MCF 10A (cell line): Measurements from ENCODE around the gene SLC2A11. TPM values are rescaled to one million over a fixed set of nuclear protein-coding genes. Genes with fewer than 3 reads are reported as not detected.

ENCODE experiments used
- BruUV-seq: library from RNA; stranded (reverse); fragments of 400-500 nt; replicated peaks from 2 replicates; lab custom pipeline; 2021; lab: Mats Ljungman, UMichigan
- CTCF ChIA-PET: fragments of 300-600 bp; sonication (Branson Sonifier 250); formaldehyde crosslinking; extraction: SDS; loops from one replicate; lab custom pipeline; 2021; ENCODE audit warnings: antibody characterized with exemption, inconsistent platforms; lab: Yijun Ruan, JAX
- POLR2A ChIA-PET: fragments of 300-600, 350-650 bp; sonication (Branson Sonifier 250); formaldehyde crosslinking; extraction: SDS; loops from one replicate; lab custom pipeline; 2020; ENCODE audit warnings: antibody characterized with exemption, inconsistent platforms; lab: Yijun Ruan, JAX
- DNase-seq: peaks from one replicate; pipeline ENCODE4 v3.0.0-alpha.2; 2018; ENCODE audit not compliant: unreplicated experiment
- H3K27ac Mint-ChIP-seq: one replicate; pipeline ENCODE4 v1.8.0; 2022; ENCODE audit warnings: mild to moderate bottlenecking, low read depth, mixed read lengths; ENCODE audit not compliant: unreplicated experiment
- H3K27me3 Mint-ChIP-seq: one replicate; pipeline ENCODE4 v1.8.0; 2022; ENCODE audit warnings: mixed read lengths; ENCODE audit not compliant: insufficient read depth, unreplicated experiment
- H3K36me3 Mint-ChIP-seq: one replicate; pipeline ENCODE4 v1.8.0; 2022; ENCODE audit warnings: mild to moderate bottlenecking, moderate library complexity, mixed read lengths; ENCODE audit not compliant: insufficient read depth, unreplicated experiment
- H3K4me1 Mint-ChIP-seq: one replicate; pipeline ENCODE4 v1.8.0; 2022; ENCODE audit warnings: mixed read lengths; ENCODE audit not compliant: insufficient read depth, unreplicated experiment
- H3K4me3 Mint-ChIP-seq: one replicate; pipeline ENCODE4 v1.8.0; 2022; ENCODE audit warnings: mild to moderate bottlenecking, moderate library complexity, mixed read lengths; ENCODE audit not compliant: unreplicated experiment
- H3K9me3 Mint-ChIP-seq: one replicate; pipeline ENCODE4 v1.8.0; 2022; ENCODE audit warnings: mixed read lengths; ENCODE audit not compliant: unreplicated experiment
- intact Hi-C: fragments of 100-400 bp; cut with micrococcal nuclease; formaldehyde crosslinking; loops from 2 replicates; pipeline ENCODE4 v1.14.1; 2022
- total RNA-seq: library from RNA; stranded (reverse); gene quantifications from 2 replicates; pipeline ENCODE4 v1.2.3, GENCODE V29; 2022
- TF ChIP-seq, protein P1 (sequence below): fragments of 200-600 bp; IDR thresholded peaks from one replicate; pipeline ENCODE4 v1.8.0; 2022; ENCODE audit warnings: antibody characterized with exemption, mild to moderate bottlenecking; ENCODE audit not compliant: unreplicated experiment

The SLC2A11 gene
- total RNA-seq, 1 experiment from 2014 or later: 9.6 TPM

DNA sequence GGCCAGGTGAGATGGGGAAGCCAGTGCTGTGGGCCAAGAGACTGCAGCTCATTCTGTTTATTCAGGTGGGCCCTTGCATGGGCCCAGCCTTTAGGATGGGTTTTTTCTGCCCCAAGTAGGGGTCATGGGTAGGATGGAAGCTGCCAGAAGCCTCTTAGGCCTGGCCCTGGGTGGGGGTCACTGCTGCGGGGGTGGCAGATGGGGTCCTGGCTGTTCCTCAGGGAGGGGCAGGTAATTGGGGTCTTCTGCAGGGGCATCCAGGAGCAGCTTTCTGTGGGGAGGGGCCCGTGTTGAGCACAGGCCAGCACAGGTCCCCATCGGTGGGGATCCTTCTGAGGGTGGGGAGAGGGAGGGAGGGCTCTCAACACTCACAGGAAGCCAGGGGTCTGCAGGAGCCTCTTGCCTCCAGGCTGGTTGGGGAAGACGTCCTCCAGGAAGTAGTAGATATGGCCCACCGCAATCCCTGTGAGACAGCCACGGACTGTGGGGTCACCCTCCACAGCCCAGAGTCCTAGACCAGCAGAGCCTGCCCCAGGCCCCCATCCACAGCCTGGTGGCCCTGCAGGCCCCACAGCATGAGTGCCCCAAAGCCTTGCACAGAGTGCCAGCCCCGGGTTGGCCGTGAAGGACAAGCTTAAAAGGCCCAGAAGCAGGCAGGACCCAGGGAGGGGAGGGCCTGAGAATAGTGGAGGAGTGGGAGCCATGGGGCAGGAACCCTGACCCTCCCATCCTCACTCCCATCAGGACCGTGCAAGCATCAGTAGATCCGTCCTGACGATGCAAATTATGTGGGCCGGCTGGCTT is 20.8 kb upstream of the SLC2A11 start:
- TF ChIP-seq, protein P1, sequence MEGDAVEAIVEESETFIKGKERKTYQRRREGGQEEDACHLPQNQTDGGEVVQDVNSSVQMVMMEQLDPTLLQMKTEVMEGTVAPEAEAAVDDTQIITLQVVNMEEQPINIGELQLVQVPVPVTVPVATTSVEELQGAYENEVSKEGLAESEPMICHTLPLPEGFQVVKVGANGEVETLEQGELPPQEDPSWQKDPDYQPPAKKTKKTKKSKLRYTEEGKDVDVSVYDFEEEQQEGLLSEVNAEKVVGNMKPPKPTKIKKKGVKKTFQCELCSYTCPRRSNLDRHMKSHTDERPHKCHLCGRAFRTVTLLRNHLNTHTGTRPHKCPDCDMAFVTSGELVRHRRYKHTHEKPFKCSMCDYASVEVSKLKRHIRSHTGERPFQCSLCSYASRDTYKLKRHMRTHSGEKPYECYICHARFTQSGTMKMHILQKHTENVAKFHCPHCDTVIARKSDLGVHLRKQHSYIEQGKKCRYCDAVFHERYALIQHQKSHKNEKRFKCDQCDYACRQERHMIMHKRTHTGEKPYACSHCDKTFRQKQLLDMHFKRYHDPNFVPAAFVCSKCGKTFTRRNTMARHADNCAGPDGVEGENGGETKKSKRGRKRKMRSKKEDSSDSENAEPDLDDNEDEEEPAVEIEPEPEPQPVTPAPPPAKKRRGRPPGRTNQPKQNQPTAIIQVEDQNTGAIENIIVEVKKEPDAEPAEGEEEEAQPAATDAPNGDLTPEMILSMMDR: no peak
- ChIA-PET CTCF (interaction anchor here (0.8 to 0.9 kb wide), 2 partner anchors 9 to 13 kb away, joined by 3 read pairs; no protein-coding TSS in a partner anchor), POLR2A (no interaction called here)
- Mint-ChIP-seq H3K27ac (no peak overlapping the region), H3K9me3 (no peaks in the 10 kb centered on the region), H3K4me3 (no peak overlapping the region), H3K27me3 (no peaks in the 10 kb centered on the region), H3K4me1 (peaks cover 5% of the 10 kb centered on the region), H3K36me3 (peaks cover 34% of the 10 kb centered on the region)
- intact Hi-C loops: no loop called here
- BruUV-seq: no TSS peak
- no peak for DNase-seq

DNA sequence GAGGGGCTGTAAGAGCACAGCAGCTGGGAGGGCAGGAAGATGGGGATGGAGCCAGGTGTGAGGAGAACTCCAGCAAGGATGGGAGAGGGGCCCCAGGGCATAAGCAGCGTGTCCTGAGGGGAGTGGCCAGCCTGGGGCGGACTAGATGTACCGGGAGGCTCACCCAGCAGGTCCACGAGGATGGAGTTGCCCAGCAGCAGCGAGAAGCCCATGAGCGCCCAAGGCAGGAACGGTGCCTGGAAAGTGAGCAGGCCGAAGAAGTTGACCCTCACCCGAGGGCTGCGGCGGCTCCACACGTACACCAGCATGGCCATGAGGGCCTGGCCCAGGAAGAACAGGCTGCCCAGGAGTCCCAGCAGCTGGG is 20.2 kb upstream of the SLC2A11 start:
- Mint-ChIP-seq H3K27ac (no peak overlapping the region), H3K36me3 (peaks cover 34% of the 10 kb centered on the region), H3K27me3 (no peaks in the 10 kb centered on the region), H3K4me3 (no peak overlapping the region), H3K9me3 (no peaks in the 10 kb centered on the region), H3K4me1 (peaks cover 5% of the 10 kb centered on the region)
- POLR2A ChIA-PET: no interaction called here
- intact Hi-C loops: no loop called here
- TF ChIP-seq, protein P1: no peak
- no TSS peak for BruUV-seq
- DNase-seq: no peak
- CTCF ChIA-PET: no interaction called here

DNA sequence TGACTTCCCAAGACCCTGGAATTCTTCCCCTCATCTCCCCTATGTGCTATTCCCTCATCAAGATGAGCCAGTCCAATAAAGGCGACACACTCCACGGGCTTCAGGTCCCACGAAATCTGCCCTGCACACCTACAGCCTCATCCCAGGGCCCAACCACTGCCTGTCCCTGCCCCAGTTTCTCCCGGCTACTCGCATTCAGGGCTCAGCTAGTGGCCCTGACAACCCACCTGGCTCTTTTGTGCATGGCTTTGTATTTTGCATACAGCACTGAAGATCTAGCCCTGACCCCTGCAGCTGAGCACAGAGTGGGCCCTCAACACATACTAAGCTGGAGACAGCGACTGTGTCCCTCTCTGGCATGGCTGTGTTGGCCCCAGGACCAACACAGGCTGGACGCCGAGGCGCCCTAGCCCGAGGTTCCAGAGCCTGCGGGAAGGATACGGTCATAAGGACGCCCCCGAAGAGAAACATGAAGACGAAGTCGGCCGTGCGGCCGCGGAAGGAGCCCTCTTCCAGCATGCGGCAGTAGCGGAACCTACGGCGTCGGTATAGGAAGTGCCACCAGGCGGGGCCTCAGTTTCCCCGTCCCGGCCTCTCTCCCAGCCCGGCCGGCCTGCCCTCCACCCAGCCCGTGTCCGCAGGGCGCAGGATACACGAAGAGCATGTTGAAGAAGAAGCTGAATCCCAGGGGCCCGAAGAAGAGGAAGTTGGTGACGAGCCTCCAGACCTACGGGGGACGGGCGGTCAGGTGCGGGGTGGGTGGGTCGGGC is 19.6 kb upstream of the SLC2A11 start:
- Mint-ChIP-seq H3K4me3 (no peak overlapping the region), H3K4me1 (peaks cover 5% of the 10 kb centered on the region), H3K9me3 (no peaks in the 10 kb centered on the region), H3K27ac (peak overlapping the region; percentile 57), H3K36me3 (peaks cover 34% of the 10 kb centered on the region), H3K27me3 (no peaks in the 10 kb centered on the region)
- POLR2A ChIA-PET: no interaction called here
- BruUV-seq: no TSS peak
- TF ChIP-seq, protein P1: no peak
- no peak for DNase-seq
- CTCF ChIA-PET: no interaction called here
- intact Hi-C loops: no loop called here

DNA sequence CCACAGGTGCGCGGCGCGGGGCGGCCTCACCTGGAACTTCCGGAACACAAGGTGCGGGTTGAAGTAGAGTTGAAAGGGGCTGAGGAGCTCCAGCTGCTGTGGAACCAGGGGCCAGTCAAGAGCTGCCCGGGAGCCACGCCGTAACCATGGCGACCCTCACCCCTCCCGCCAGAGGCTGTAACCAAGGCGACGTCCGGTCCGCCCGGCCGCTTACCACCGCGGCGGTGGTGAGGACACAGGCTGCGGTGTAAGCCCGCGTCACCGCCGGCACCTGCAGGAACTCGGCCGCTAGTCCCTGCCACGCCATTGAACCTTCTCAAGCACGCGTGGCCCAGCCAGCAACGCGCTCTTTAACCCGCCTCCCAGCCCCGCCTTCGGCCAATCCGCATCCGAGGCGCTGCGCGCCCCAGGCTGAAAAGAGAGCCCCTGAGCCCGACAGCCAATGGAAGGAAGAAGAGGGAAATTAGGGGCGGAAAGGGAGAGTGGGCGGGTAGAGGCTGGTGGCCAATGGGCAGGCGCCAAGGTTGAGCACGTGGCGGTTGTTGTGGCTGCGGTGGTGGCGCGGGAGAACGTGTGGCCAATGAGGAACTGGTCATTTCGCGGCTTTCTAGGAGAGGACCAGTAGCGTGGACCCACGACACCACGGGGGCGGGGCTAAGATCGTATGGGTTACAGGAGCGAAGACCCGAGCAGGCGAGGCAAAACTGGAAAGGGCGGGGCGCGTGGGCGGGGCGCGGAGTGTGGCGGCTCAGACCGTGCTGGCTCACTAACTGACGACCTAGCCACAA is 18.8 kb upstream of the SLC2A11 start, which contains the start of gene DERL3:
DERL3 (minus strand) TSS at position 326 of the 788 bp plus-strand sequence; CDS start at position 307, 19 bp downstream.
- CTCF ChIA-PET: no interaction called here
- POLR2A ChIA-PET: no interaction called here
- TF ChIP-seq, protein P1: no peak
- Mint-ChIP-seq H3K4me1 (peaks cover 5% of the 10 kb centered on the region), H3K27me3 (no peaks in the 10 kb centered on the region), H3K27ac (peak within 1 kb of the TSS; percentile 57), H3K9me3 (no peaks in the 10 kb centered on the region), H3K4me3 (no peak within 1 kb of the TSS), H3K36me3 (peaks cover 33% of the 10 kb centered on the region)
- no TSS peak for BruUV-seq
- peak; percentile 30 for DNase-seq
- intact Hi-C loops: no loop called here
